HK-2 (cell line): ENCODE results near the gene TMEM41B.
"Not testable (repeated sequence)": the region's sequence is repeated elsewhere in the genome, so short reads cannot be mapped to it uniquely, and the experiment has no call there.

Source experiments
- DNase-seq: peaks from one replicate; pipeline ENCODE4 v3.0.0-alpha.2; 2018; ENCODE audit not compliant: unreplicated experiment

The TMEM41B gene

DNA sequence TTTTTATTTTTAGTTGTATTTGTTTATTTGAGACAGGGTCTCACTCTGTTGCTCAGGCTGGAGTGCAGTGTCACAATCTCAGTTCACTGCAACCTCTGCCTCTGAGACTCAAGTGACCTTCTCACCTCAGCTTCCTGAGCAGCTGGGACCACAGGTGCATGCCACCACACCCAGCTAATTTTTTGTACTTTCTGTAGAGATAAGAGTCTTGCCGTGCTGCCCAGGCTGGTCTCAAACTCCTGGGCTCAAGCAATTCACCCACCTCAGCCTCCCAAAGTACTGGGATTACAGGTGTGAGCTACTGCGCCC, 53.6 kb downstream of the TMEM41B start:
- not testable (repeated sequence) for DNase-seq

DNA sequence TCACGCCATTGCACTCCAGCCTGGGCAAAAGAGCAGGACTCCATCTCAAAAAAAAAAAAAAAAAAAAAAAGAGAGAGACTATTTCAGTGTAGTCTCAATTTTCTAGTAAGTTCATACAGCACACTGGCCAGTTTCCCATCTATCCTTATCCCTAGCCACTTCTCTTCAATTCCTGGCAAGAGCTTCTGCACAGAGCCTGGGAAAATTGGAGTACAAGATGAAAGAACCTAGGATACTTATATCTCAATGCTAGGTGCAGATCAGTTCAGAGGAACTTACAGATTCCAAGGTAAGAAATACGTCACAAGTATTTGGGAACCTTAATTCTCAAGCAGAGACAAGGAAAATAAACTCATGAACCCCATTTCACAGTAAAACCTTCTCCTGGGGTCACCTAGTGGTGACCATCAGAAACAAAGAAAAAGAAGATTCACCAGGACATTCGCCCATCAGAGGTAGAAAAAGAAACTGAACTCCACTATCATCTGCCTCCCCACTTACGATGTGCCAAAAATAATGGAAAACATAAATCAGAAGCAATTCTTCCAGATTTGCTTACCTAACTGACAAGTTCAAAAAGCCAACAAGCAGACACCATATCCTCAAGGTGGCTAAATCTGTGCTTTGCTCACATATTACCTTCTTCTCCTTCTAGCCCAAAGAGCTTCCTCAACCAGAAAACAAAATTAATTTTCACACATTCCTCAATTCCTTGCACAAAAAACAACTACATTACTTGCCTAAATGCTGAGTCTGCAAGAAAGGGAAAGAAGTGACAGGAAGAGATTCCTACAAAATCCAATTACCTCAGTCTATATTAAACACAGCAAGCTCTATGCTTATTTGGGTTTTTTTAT, 54.2 kb downstream of the TMEM41B start:
- no peak for DNase-seq

DNA sequence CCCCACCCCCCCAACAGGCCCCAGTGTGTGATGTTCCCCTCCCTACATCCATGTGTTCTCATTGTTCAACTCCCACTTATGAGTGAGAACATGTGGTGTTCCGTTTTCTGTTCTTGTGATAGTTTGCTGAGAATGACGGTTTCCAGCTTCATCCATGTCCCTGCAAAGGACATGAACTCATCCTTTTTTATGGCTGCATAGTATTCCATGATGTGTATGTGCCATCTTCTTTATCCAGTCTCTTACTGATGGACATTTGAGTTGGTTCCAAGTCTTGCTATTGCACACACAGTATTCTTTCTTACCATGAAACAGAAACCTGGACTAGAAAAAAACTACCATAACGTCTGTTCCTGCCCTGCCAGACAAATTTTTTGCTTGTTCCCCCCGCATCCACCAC, 56.1 kb downstream of the TMEM41B start:
- DNase-seq = not testable (repeated sequence)

GRCh38 chr11:9254416-9254815, 60.0 kb downstream of the TMEM41B start:
- no peak for DNase-seq

GRCh38 chr11:9253086-9253485, 61.3 kb downstream of the TMEM41B start:
- DNase-seq = no peak

GRCh38 chr11:9251311-9251710, 63.1 kb downstream of the TMEM41B start:
- no peak for DNase-seq

DNA sequence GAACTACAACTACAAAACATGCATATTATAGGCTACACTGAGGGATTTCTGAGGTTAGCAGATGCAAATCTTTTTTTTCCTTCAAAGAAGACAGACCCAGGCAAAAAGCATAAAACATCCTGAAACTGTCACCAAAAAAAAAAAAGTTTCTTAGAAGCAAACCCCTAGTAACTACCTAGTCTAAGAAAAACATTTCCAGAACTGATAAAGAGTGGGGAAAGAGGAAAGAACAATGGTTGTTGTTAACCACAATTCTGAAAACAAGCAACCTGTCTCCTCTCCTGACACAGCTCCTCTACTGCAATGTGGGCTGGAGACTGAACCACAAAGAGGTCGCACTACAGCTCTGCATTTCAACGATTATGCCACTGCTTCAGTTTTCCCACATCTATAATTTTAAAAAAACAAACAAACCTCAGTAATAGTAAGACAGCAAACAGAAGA, 64.2 kb downstream of the TMEM41B start:
- DNase-seq = no peak

- DNase-seq = no peak
These were observed 65.1 kb downstream of the TMEM41B start for GRCh38 chr11:9249252-9249651.

DNA sequence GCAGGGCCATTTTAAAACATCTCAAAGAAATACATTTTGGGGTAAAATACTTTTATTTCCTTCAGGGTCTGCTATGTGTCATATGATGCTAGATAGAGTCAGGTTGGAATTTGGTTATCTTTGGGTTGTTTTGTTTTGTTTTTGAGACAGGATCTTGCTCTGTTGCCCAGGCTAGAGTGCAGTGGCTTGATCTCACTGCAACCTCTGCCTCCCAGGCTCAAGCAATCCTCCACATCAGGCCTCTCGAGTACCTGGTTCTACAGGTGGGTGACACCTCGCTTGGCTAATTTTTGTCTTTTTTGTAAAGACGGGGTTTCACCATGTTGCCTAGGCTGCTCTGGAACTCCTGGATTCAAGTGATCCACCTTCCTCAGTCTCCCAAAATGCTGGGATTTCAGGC, 66.5 kb downstream of the TMEM41B start:
- no peak for DNase-seq

DNA sequence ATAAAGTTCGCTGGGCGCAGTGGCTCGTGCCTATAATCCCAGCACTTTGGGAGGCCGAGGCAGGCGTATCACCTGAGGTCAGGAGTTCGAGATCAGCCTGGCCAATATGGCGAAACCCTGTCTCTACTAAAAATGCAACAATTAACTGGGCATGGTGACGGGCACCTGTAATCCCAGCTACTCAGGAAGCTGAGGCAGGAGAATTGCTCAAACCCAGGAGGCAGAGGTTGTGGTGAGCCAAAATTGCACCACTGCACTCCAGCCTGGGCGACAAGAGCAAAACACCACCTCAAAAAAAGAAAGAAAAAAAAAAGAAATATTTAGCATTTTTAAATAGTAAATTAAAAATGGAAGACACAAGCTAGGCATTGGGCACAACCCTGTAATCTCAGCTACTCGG, 78.2 kb downstream of the TMEM41B start:
- DNase-seq = not testable (repeated sequence)

GRCh38 chr11:9232482-9232881, 81.9 kb downstream of the TMEM41B start:
- no peak for DNase-seq

- DNase-seq = no peak
These were observed 82.6 kb downstream of the TMEM41B start for GRCh38 chr11:9231848-9232177.
